Spleen (tissue), 7 donors: ENCODE data around the gene CCRL2.

Source experiments
- CTCF ChIP-seq, 11 experiments: fragments of 200-600 bp in 7 of 11; fragments of 450-650 bp in 4 of 11; sonication (generic) in 4 of 11; IDR thresholded peaks in 8 of 11; conservative IDR thresholded peaks in 3 of 11; 1 replicate in 7 of 11; 2 replicates in 4 of 11; pipeline versions ENCODE4 v1.4.0 to v1.8.0; 2016 to 2021; ENCODE audit warnings: antibody characterized with exemption in 11 of 11, inconsistent platforms in 4 of 11, mild to moderate bottlenecking in 1 of 11
- POLR2A ChIP-seq, 3 donors: fragments of 450-650 bp; IDR thresholded peaks; one replicate each; pipeline ENCODE4 v1.5.1; 2017; ENCODE audit warnings: antibody characterized with exemption in 3 of 3, mild to moderate bottlenecking in 1 of 3
- donor health status: DM: no; HTN: no; CAD: no; lungs with moderate emphysema.
- donor health status: DM: no; HTN: no; CAD: no.
- donor health status: DM: no; HTN: no; CAD: no.

GRCh38 chr3:46411271-46411670 lies 4.2 kb downstream of the CCRL2 start:
- no peak for TF ChIP-seq POLR2A (IDR thresholded peaks at IDR 0.05)
- no peak for TF ChIP-seq CTCF (IDR thresholded peaks at IDR 0.05 in 8 of 11, conservative IDR thresholded peaks at IDR 0.05 in 3 of 11)
